Eye (tissue), 1 donor: ENCODE data around the gene GARIN5A.
"Not testable (repeated sequence)": the region's sequence is repeated elsewhere in the genome, so short reads cannot be mapped to it uniquely, and the experiment has no call there.

Experiments used
- DNase-seq: peaks from one replicate; pipeline ENCODE4 v3.0.0-alpha.2; 2015

Gene GARIN5A

GRCh38 chr19:50461066-50461875 lies 15.4 kb downstream of the GARIN5A start:
- peak; percentile 88 for DNase-seq

GRCh38 chr19:50460161-50460765 lies 16.4 kb downstream of the GARIN5A start:
- peak; percentile 71 for DNase-seq

GRCh38 chr19:50459638-50460037 lies 17.0 kb downstream of the GARIN5A start:
- DNase-seq = no peak

GRCh38 chr19:50459067-50459456 lies 17.6 kb downstream of the GARIN5A start:
- no peak for DNase-seq

GRCh38 chr19:50458396-50459066 lies 18.1 kb downstream of the GARIN5A start:
- DNase-seq = peak; percentile 46

- no peak for DNase-seq
These were observed 19.3 kb downstream of the GARIN5A start for GRCh38 chr19:50457300-50457699.

GRCh38 chr19:50455992-50456391 lies 20.7 kb downstream of the GARIN5A start:
- DNase-seq = no peak

- no peak for DNase-seq
These were observed 23.4 kb downstream of the GARIN5A start for GRCh38 chr19:50453243-50453642.

GRCh38 chr19:50451223-50451534 lies 25.5 kb downstream of the GARIN5A start:
- no peak for DNase-seq

GRCh38 chr19:50450369-50451222 lies 26.1 kb downstream of the GARIN5A start:
- no peak for DNase-seq

- no peak for DNase-seq
These were observed 27.3 kb downstream of the GARIN5A start for GRCh38 chr19:50449236-50449899.

- DNase-seq = no peak
These were observed 28.9 kb downstream of the GARIN5A start for GRCh38 chr19:50447750-50448149.

- no peak for DNase-seq
These were observed 29.6 kb downstream of the GARIN5A start for GRCh38 chr19:50447053-50447452.

- DNase-seq = no peak
These were observed 32.6 kb downstream of the GARIN5A start for GRCh38 chr19:50444059-50444458.

- DNase-seq = not testable (repeated sequence)
These were observed 37.5 kb downstream of the GARIN5A start for GRCh38 chr19:50439130-50439529.

- no peak for DNase-seq
These were observed 38.7 kb downstream of the GARIN5A start for GRCh38 chr19:50437862-50438449.

GRCh38 chr19:50435627-50436026 lies 41.0 kb downstream of the GARIN5A start:
- DNase-seq = no peak

- no peak for DNase-seq
These were observed 41.4 kb downstream of the GARIN5A start for GRCh38 chr19:50435221-50435620.

GRCh38 chr19:50434525-50434924 lies 42.1 kb downstream of the GARIN5A start:
- no peak for DNase-seq

GRCh38 chr19:50433201-50434180 lies 43.2 kb downstream of the GARIN5A start:
- peak; percentile 8 for DNase-seq
